OCI-LY1 (cell line): Measurements from ENCODE around the gene RABGAP1.

ENCODE experiments used
- H2AFZ ChIP-seq: fragments of 200-600 bp; sonication (generic), shearing (Covaris generic); 2 replicates; pipeline ENCODE4 v1.6.0; 2014; ENCODE audit warnings: antibody characterized with exemption, mild to moderate bottlenecking, low read length
- H3F3A ChIP-seq: fragments of 200-600 bp; sonication (generic), shearing (Covaris generic); 2 replicates; pipeline ENCODE4 v1.6.0; 2014; ENCODE audit warnings: mild to moderate bottlenecking, antibody characterized with exemption, low read length, moderate library complexity; ENCODE audit not compliant: insufficient read depth
- H3K27ac ChIP-seq: fragments of 200-600 bp; sonication (generic); 2 replicates; pipeline ENCODE4 v1.5.1; 2014; ENCODE audit warnings: low read length, mixed run types, mild to moderate bottlenecking, low read depth; ENCODE audit not compliant: poor library complexity, severe bottlenecking
- H3K27me3 ChIP-seq: fragments of 200-600 bp; sonication (generic); 2 replicates; pipeline ENCODE4 v1.6.0; 2014; ENCODE audit warnings: antibody characterized with exemption, mild to moderate bottlenecking, low read length, moderate library complexity; ENCODE audit not compliant: insufficient read depth
- H3K36me3 ChIP-seq: fragments of 200-600 bp; sonication (generic); 2 replicates; pipeline ENCODE4 v1.6.1; 2014; ENCODE audit warnings: mild to moderate bottlenecking, antibody characterized with exemption, low read length, moderate library complexity, mixed read lengths; ENCODE audit not compliant: insufficient read depth
- H3K4me1 ChIP-seq: fragments of 200-600 bp; sonication (generic); 2 replicates; pipeline ENCODE4 v1.5.1; 2014; ENCODE audit warnings: mild to moderate bottlenecking, low read length, moderate library complexity; ENCODE audit not compliant: insufficient read depth, severe bottlenecking
- H3K4me2 ChIP-seq: fragments of 200-600 bp; sonication (generic), shearing (Covaris generic); 2 replicates; pipeline ENCODE4 v1.6.1; 2014; ENCODE audit warnings: low read length
- H3K4me3 ChIP-seq: fragments of 200-600 bp; sonication (generic); 2 replicates; pipeline ENCODE4 v1.5.1; 2014; ENCODE audit warnings: low read length, low read depth, mild to moderate bottlenecking, mixed read lengths; ENCODE audit not compliant: poor library complexity, severe bottlenecking
- H3K79me2 ChIP-seq: fragments of 200-600 bp; shearing (Covaris generic); 2 replicates; pipeline ENCODE4 v1.6.1; 2016; ENCODE audit warnings: mixed run types, low read length, mixed read lengths; ENCODE audit not compliant: insufficient read depth
- H3K9ac ChIP-seq: fragments of 200-600 bp; sonication (generic), shearing (Covaris generic); 2 replicates; pipeline ENCODE4 v1.6.1; 2014; ENCODE audit warnings: mild to moderate bottlenecking, low read length, mixed read lengths
- H3K9me2 ChIP-seq: fragments of 200-600 bp; sonication (generic), shearing (Covaris generic); 2 replicates; pipeline ENCODE4 v1.6.1; 2014; ENCODE audit warnings: low read depth, mild to moderate bottlenecking, low read length, mixed read lengths
- H3K9me3 ChIP-seq: fragments of 200-600 bp; shearing (Covaris generic); 2 replicates; pipeline ENCODE4 v1.6.1; 2014; ENCODE audit warnings: low read length, mixed read lengths
- H4K20me1 ChIP-seq: fragments of 200-600 bp; sonication (generic), shearing (Covaris generic); 2 replicates; pipeline ENCODE4 v1.6.0; 2016; ENCODE audit warnings: mild to moderate bottlenecking, low read length; ENCODE audit not compliant: insufficient read depth
- EZH2 ChIP-seq: fragments of 200-600 bp; sonication (generic), shearing (Covaris generic); IDR thresholded peaks from 2 replicates; pipeline ENCODE4 v1.8.0; 2017; ENCODE audit warnings: borderline replicate concordance, mixed run types, mild to moderate bottlenecking, antibody characterized with exemption, low read length, moderate library complexity, mixed read lengths
- TF ChIP-seq, protein P1 (sequence below): fragments of 200-600 bp; sonication (generic), shearing (Covaris generic); IDR thresholded peaks from 2 replicates; pipeline ENCODE4 v1.5.1; 2017; ENCODE audit warnings: mild to moderate bottlenecking, antibody characterized with exemption, low read length, moderate library complexity, mixed read lengths

Gene RABGAP1

DNA sequence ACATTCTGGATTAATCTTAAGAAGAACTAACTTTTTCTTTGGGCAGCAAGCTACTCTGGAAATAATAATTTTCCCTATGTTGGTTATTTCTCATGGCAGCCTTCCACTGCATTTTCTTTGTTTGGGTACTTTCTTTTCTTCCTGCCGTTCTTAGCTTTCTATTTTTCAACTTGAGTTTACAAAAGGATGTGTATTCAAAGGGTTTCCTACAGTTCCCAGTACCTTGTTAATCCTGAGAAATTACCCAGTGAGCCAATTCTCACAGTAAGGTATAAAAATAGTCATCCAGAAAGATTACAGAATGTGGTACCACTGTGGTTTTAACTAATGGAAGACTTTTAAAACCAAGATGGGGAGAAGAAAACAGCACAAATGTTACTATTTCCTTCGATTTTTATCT is 112.9 kb downstream of the RABGAP1 start:
- H3K4me2 ChIP-seq, result no peak overlapping the region
- no peak overlapping the region for H3K9ac ChIP-seq
- H2AFZ ChIP-seq, result no peak overlapping the region
- peaks cover 16% of the 10 kb centered on the region for H3K36me3 ChIP-seq
- no peaks in the 10 kb centered on the region for H3K9me2 ChIP-seq
- H3K79me2 ChIP-seq, result no peaks in the 10 kb centered on the region
- no peaks in the 10 kb centered on the region for H3F3A ChIP-seq
- no peaks in the 10 kb centered on the region for H4K20me1 ChIP-seq
- H3K27ac ChIP-seq, result no peak overlapping the region
- TF ChIP-seq EZH2, result no peak
- TF ChIP-seq, protein P1, sequence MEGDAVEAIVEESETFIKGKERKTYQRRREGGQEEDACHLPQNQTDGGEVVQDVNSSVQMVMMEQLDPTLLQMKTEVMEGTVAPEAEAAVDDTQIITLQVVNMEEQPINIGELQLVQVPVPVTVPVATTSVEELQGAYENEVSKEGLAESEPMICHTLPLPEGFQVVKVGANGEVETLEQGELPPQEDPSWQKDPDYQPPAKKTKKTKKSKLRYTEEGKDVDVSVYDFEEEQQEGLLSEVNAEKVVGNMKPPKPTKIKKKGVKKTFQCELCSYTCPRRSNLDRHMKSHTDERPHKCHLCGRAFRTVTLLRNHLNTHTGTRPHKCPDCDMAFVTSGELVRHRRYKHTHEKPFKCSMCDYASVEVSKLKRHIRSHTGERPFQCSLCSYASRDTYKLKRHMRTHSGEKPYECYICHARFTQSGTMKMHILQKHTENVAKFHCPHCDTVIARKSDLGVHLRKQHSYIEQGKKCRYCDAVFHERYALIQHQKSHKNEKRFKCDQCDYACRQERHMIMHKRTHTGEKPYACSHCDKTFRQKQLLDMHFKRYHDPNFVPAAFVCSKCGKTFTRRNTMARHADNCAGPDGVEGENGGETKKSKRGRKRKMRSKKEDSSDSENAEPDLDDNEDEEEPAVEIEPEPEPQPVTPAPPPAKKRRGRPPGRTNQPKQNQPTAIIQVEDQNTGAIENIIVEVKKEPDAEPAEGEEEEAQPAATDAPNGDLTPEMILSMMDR, result no peak
- no peak overlapping the region for H3K4me3 ChIP-seq
- no peaks in the 10 kb centered on the region for H3K9me3 ChIP-seq
- no peaks in the 10 kb centered on the region for H3K4me1 ChIP-seq
- H3K27me3 ChIP-seq, result no peaks in the 10 kb centered on the region

- Histone ChIP-seq H3K4me2 (no peak overlapping the region), H3K4me3 (no peak overlapping the region), H4K20me1 (no peaks in the 10 kb centered on the region), H3K4me1 (no peaks in the 10 kb centered on the region), H3K9me2 (no peaks in the 10 kb centered on the region), H2AFZ (no peak overlapping the region), H3F3A (no peaks in the 10 kb centered on the region), H3K9me3 (no peaks in the 10 kb centered on the region), H3K27me3 (no peaks in the 10 kb centered on the region), H3K79me2 (no peaks in the 10 kb centered on the region), H3K9ac (no peak overlapping the region), H3K27ac (no peak overlapping the region), H3K36me3 (peaks cover 10% of the 10 kb centered on the region)
- TF ChIP-seq EZH2, result no peak
- TF ChIP-seq, protein P1, result no peak
Observed at GRCh38 chr9:123058834-123059233, 118.0 kb downstream of the RABGAP1 start.

DNA sequence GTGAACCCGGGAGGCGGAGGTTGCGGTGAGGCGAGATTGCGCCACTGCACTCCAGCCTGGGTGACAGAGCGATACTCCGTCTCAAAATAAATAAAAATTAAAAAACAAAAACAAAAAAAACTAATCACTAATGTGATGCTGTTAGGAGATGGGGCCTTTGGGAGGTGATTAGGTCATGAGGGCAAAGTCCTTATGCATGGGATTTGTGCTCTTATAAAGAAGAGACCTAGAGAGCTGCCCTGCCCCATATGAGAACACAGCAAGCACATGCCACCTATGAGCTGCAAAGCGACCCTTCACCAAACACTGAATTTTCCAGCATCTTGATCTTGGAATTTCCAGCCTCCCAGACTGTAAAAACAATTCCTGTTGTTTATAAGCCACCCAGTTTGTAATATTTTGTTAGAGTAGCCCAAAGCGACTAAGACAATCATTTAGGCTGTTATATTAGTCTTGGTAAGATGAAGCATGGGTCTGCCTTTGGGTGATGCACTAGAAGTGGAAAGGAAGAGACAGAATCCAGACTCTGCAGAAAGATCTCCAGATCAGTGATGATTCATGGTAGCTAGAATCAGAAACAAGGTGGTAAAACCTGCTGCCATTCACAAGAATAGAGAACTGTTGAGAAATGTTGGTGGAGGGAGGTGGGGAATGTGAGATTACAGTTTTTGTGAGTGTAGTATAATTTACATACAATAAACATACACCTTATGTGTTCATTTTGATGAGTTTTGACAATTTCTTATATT is 118.8 kb downstream of the RABGAP1 start:
- H4K20me1 ChIP-seq, result no peaks in the 10 kb centered on the region
- no peak for TF ChIP-seq EZH2
- H3K4me3 ChIP-seq, result no peak overlapping the region
- no peaks in the 10 kb centered on the region for H3K4me1 ChIP-seq
- no peaks in the 10 kb centered on the region for H3F3A ChIP-seq
- no peak overlapping the region for H3K4me2 ChIP-seq
- no peaks in the 10 kb centered on the region for H3K9me3 ChIP-seq
- no peak overlapping the region for H3K27ac ChIP-seq
- no peak overlapping the region for H3K9ac ChIP-seq
- no peaks in the 10 kb centered on the region for H3K9me2 ChIP-seq
- H2AFZ ChIP-seq, result no peak overlapping the region
- H3K79me2 ChIP-seq, result no peaks in the 10 kb centered on the region
- H3K36me3 ChIP-seq, result peaks cover 6% of the 10 kb centered on the region
- H3K27me3 ChIP-seq, result no peaks in the 10 kb centered on the region

DNA sequence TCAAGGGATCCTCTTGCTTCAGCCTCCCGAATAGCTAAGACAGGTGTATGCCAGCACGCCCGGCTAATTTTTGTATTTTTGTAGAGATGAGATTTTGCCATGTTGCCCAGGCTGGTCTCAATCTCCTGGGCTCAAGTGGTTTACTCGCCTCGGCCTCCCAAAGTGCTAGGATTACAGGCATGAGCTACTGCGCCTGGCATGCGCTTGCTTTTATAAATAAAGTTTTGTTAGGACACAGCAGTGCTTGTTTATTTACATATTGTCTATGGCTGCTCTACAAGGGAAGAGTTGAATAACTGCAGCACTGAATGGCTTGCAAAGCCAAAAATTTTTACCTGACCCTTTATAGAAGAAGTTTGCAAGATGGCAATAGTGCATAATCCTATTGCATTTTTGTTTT is 120.4 kb downstream of the RABGAP1 start:
- H3K4me2 ChIP-seq, result no peak overlapping the region
- H3K9ac ChIP-seq, result no peak overlapping the region
- H3K9me3 ChIP-seq, result no peaks in the 10 kb centered on the region
- H3F3A ChIP-seq, result no peaks in the 10 kb centered on the region
- H2AFZ ChIP-seq, result no peak overlapping the region
- H3K27me3 ChIP-seq, result no peaks in the 10 kb centered on the region
- H4K20me1 ChIP-seq, result no peaks in the 10 kb centered on the region
- H3K36me3 ChIP-seq, result peaks cover 15% of the 10 kb centered on the region
- no peaks in the 10 kb centered on the region for H3K79me2 ChIP-seq
- no peaks in the 10 kb centered on the region for H3K4me1 ChIP-seq
- no peak overlapping the region for H3K27ac ChIP-seq
- TF ChIP-seq EZH2, result no peak
- TF ChIP-seq, protein P1, result no peak
- H3K4me3 ChIP-seq, result no peak overlapping the region
- H3K9me2 ChIP-seq, result no peaks in the 10 kb centered on the region
